ENCODE data around the gene BTBD9. TPM values are rescaled to one million over a fixed set of nuclear protein-coding genes. Genes with fewer than 3 reads are reported as not detected.

BTBD9 gene
- total and polyA plus RNA-seq, 11 donors = 6.3 to 23.3 (median 19.4) TPM

DNA sequence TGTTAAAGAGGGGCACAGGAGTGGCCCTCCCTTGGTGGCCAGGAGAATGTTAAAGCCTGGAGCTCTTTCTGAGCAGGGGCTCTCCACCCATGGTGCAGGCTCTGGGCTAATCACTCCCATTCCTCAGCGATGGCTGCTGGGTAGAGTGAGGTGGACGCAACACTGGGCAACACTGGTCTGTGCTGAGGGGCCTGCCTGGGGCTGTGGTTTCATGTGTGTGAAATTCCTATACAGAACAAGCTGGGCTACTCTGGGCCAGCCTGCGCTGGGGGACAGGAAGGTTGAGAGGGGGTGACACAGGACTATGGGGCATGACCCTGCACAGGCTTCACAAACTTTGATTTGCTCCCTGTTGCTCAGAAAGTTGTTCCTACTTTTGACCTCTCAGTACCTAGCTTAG lies 427.6 kb downstream of the BTBD9 start:
- ATAC-seq (no peak), DNase-seq (no peak)
- Histone ChIP-seq H3K36me3 (no peaks in the 10 kb centered on the region), H3K4me1 (peaks cover 0 to 37% (median 17%) of the 10 kb centered on the region in 12 donors), H3K27me3 (no peaks in the 10 kb centered on the region), H3K4me3 (no peak overlapping the region), H3K27ac (peak overlapping the region in 3 of 12 donors; percentile 13 to 80 (median 66)), H3K9me3 (no peaks in the 10 kb centered on the region)
- TF ChIP-seq POLR2A (IDR thresholded peaks at IDR 0.05) = no peak
- intact Hi-C loops (cut with DNase I) = no loop called here
- 97 to 100% (median 99%) methylated on average over 1 to 3 of the region's 3 CpGs for WGBS, 4 donors

DNA sequence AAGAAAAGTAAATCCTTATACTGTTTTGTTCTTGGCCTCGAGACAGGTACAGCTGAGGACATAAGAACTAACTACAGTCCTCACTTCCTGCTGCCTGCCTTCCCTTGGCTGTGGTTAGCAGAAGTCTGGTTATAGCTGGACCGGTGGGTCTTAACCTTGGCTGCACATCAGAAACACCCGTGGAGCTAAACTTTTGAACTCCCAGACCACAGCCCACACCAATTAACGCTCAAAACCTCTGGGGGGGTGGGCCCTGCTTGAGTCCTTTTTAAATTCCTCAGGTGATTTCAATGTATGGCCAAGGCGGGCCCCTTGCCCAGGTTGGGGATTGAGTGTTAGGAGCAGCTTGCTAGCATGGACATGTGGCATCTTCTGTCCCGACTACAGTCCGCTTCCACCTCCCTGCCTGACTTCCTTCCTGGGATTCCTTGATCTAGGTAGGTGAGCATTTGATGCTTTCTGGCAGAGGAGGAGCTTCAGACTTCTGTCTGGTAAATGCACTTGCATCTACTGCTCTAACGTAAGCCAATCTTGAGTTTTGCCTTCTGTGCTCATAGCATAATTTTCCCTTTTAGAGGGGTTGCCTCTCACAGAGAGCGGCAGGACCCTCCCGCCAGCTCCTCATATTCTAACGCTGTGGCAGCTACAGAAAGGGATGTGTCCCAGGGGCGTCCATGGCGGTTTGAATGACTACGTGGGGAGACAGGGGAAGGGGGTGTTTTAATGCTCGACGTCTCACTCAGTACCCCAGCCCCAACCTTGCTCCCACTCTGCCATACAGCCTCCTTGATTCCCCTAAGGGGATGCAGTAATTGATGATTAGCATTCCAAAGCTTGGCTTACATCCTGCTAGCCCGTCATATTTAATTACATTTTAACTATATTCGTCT lies 430.1 kb downstream of the BTBD9 start:
- WGBS, 4 donors = 67 to 77% (median 72%) methylated on average over 18 of the region's 18 CpGs
- no peaks in the 10 kb centered on the region for H3K9me3 ChIP-seq
- no peaks in the 10 kb centered on the region for H3K36me3 ChIP-seq
- peaks cover 0 to 38% (median 17%) of the 10 kb centered on the region in 12 donors for H3K4me1 ChIP-seq
- no peak overlapping the region for H3K27ac ChIP-seq
- no peak for DNase-seq
- intact Hi-C loops (cut with DNase I) = no loop called here
- TF ChIP-seq, protein P1, sequence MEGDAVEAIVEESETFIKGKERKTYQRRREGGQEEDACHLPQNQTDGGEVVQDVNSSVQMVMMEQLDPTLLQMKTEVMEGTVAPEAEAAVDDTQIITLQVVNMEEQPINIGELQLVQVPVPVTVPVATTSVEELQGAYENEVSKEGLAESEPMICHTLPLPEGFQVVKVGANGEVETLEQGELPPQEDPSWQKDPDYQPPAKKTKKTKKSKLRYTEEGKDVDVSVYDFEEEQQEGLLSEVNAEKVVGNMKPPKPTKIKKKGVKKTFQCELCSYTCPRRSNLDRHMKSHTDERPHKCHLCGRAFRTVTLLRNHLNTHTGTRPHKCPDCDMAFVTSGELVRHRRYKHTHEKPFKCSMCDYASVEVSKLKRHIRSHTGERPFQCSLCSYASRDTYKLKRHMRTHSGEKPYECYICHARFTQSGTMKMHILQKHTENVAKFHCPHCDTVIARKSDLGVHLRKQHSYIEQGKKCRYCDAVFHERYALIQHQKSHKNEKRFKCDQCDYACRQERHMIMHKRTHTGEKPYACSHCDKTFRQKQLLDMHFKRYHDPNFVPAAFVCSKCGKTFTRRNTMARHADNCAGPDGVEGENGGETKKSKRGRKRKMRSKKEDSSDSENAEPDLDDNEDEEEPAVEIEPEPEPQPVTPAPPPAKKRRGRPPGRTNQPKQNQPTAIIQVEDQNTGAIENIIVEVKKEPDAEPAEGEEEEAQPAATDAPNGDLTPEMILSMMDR (IDR thresholded peaks at IDR 0.05) = no peak
- no peak for TF ChIP-seq POLR2A (IDR thresholded peaks at IDR 0.05)
- ATAC-seq = no peak
- H3K27me3 ChIP-seq = no peaks in the 10 kb centered on the region
- H3K4me3 ChIP-seq = no peak overlapping the region

DNA sequence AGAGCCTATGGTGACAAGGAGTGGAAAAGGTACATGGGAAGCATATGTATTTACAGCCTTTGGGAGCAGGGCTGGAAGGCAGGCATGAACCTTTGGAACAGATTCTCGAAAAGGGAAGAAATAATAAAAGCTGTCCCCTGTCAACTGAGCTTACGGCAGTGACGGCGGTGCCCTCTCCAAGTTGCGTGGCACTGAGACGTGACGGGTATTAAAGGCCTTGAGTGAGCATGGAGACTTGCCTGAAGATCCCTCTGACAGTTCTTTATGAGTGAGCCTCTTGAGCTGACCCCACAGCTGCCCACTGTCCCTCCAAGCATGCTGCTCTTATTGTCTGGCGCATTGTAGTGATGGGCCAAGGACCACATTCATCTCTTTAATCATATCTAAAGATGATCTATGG lies 431.7 kb downstream of the BTBD9 start:
- TF ChIP-seq, protein P1 (IDR thresholded peaks at IDR 0.05) = no peak
- 96 to 98% (median 97%) methylated on average over 8 of the region's 8 CpGs for WGBS, 4 donors
- intact Hi-C loops (cut with DNase I) = no loop called here

DNA sequence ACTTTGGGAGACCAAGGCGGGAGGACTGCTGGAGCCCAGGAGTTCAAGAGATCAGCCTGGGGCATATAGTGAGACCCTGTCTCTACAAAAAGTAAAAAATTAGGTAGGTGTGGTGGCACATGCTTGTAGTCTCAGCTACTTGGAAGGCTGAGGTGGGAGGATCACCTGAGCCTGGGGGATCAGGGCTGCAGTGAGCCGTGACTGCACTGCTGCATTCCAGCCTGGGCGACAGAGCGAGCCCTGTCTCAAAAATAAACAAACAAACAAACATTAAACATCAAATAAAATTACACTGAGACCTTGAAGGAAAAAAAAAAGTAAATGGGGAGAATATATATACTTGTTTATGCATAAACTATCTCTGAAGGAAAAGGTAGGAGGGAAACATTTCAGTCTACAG lies 432.4 kb downstream of the BTBD9 start:
- Histone ChIP-seq H3K27ac (no peak overlapping the region), H3K36me3 (no peaks in the 10 kb centered on the region), H3K9me3 (no peaks in the 10 kb centered on the region), H3K4me3 (no peak overlapping the region), H3K4me1 (peaks cover 0 to 20% (median 3%) of the 10 kb centered on the region in 12 donors), H3K27me3 (no peaks in the 10 kb centered on the region)
- WGBS, 4 donors = 90 to 97% (median 95%) methylated on average over 4 of the region's 4 CpGs
- TF ChIP-seq POLR2A (IDR thresholded peaks at IDR 0.05) = no peak
- TF ChIP-seq, protein P1 (IDR thresholded peaks at IDR 0.05) = no peak
- DNase-seq = no peak
- no peak for ATAC-seq
- intact Hi-C loops (cut with DNase I) = no loop called here

More for the DNA sequence above, 431.7 kb downstream of the BTBD9 start:
- no peak overlapping the region for H3K27ac ChIP-seq
- no peak overlapping the region for H3K4me3 ChIP-seq
- no peaks in the 10 kb centered on the region for H3K9me3 ChIP-seq
- no peaks in the 10 kb centered on the region for H3K27me3 ChIP-seq
- no peak for ATAC-seq
- H3K36me3 ChIP-seq = no peaks in the 10 kb centered on the region
- DNase-seq = no peak
- H3K4me1 ChIP-seq = peaks cover 0 to 27% (median 9%) of the 10 kb centered on the region in 12 donors
